GM19324 (cell line): ENCODE measurements around the gene ATRNL1.

Experiments
- ATAC-seq: cut with Tn5 transposase; IDR thresholded peaks from one replicate; pipeline ENCODE4 v1.9.1; 2021; ENCODE audit warnings: mild to moderate bottlenecking, moderate library complexity; ENCODE audit not compliant: unreplicated experiment, low FRiP score

Gene ATRNL1

GRCh38 chr10:115566867-115567266 lies 473.7 kb downstream of the ATRNL1 start:
- ATAC-seq, result no peak

GRCh38 chr10:115572740-115573455 lies 479.7 kb downstream of the ATRNL1 start:
- no peak for ATAC-seq

- ATAC-seq, result no peak
Observed at GRCh38 chr10:115580239-115580638, 487.1 kb downstream of the ATRNL1 start.

DNA sequence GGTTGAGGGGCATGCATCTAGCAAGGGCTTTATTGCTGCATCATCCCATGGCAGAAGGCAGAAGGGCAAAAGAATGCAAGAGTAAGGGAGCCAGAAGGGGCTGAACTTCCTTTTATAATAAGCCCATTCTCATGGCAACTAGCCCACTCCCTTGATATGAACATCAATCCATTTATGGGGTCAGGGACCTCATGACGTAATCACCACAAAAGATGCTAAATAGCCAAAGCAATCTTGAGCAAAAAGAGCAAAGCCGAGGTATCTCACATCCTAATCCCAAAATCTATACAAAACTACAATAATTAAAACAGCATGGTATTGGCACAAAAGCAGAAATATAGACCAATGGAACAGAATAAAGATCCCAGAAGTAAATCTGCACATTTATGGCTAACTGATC lies 499.9 kb downstream of the ATRNL1 start:
- ATAC-seq, result no peak

DNA sequence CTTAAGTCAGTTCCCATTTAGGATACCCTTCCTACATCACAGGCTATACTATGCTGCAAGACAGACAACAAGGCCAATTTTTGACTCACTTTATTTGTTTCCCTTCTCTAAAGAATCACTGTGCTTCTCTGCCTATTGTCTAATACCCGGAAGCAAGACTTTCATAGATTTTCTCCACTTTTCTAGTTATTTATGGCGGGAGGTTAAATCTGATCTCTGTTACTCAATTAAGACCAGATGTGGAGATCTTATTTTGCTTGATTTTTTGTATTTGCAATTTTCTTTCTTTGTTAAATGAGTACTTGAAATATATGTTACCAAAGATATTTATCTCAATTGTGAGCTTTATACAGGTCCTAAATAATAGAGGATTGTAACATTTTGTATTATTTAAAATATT lies 511.5 kb downstream of the ATRNL1 start:
- ATAC-seq, result no peak

- no peak for ATAC-seq
Observed at GRCh38 chr10:115606086-115606485, 512.9 kb downstream of the ATRNL1 start.

DNA sequence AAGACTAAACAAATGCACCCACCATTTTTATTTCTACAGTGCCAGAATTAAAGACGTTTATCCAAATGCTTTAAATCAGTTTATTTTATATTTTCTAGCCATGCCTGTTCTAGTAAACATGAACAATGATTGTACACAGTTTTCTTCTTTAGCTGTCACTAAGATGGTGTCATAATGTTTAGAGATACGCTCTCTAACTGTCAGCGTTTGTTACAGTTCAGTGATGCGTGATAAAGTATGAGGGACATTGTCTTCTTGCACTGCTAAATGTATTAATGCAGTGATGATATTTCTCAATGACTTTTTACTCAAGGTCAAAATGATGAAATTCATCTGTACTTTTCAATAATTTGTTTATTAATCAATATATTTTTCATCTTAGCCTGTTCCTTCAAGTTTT lies 513.6 kb downstream of the ATRNL1 start:
- no peak for ATAC-seq

DNA sequence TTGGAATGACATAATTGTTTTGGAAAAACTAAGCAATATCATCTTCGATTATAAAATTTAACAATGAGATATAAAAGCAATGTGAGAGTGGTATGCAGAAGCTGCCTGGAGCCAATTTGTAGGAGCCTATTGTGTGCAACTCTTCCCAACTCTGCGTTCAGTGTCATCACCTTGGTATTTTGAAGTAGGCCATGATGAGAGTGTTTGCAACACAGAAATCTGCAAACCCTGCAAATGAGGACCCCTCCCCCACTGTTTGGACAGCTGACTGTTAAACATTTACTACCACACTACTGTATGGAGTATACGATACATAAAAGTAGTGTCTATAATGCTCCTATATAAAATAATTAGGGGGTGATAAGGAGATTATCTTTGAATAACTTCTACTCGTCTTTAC lies 531.3 kb downstream of the ATRNL1 start:
- no peak for ATAC-seq

- ATAC-seq, result no peak
Observed at GRCh38 chr10:115628616-115629015, 535.5 kb downstream of the ATRNL1 start.

- ATAC-seq, result no peak
Observed at GRCh38 chr10:115638246-115638645, 545.1 kb downstream of the ATRNL1 start.

DNA sequence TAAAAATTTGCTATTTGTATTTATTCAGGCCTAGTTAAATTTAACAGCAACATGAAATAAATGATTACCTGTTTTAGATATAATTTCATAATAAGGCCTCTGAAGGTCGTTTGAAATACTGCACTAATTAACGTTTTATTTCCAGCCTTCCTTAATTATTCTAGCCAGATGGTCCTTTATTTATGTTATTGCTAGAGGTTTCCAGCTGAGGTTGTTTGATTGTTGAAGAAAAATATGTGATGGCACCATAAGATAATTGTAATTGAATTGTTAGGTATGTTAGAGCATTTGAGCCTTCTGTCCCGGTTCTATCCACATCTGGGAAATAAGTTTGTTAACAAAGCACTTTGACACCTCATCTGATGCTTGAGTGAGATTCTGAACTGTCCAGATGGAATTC lies 556.1 kb downstream of the ATRNL1 start:
- no peak for ATAC-seq

DNA sequence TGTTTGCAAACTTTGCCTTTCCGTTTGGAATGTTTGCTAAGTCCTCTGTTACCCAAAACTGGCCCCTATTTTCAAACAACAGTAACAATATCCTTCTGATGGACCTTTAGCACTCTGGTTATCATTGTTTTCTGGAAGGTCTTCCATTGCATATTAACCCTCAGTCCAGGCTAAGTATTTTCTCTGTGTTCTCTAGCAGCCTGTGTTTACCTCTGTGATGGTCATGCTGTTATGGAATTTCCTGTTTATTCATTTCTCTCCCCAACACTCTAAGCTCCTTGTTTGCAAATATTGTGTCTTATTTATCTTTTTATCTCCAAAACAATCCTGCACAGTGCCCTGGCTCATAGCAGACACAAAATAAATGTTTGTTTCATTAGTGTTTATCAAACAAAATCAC lies 560.3 kb downstream of the ATRNL1 start:
- ATAC-seq, result no peak

GRCh38 chr10:115654961-115655360 lies 561.8 kb downstream of the ATRNL1 start:
- ATAC-seq, result no peak

GRCh38 chr10:115657161-115657860 lies 564.1 kb downstream of the ATRNL1 start:
- no peak for ATAC-seq

- ATAC-seq, result no peak
Observed at GRCh38 chr10:115659616-115660015, 566.5 kb downstream of the ATRNL1 start.

- no peak for ATAC-seq
Observed at GRCh38 chr10:115660391-115660790, 567.2 kb downstream of the ATRNL1 start.

DNA sequence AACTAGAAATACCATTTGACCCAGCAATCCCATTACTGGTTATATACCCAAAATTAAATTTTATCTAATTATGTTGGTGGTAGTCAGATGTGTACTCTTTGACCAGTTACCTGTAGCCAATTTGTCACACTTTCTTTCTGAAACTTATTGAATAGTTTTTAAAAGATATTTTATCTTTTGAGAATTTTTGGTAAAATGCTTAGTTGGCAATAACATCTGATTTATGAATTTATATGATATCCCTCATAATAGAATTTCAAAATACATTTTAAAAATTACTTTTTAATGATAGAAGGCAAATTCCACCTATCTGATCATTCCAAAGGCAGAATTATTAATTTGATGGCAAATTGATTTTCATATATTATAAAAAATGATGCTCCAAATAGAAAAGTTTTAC lies 569.3 kb downstream of the ATRNL1 start:
- no peak for ATAC-seq

GRCh38 chr10:115665549-115665948 lies 572.4 kb downstream of the ATRNL1 start:
- no peak for ATAC-seq

DNA sequence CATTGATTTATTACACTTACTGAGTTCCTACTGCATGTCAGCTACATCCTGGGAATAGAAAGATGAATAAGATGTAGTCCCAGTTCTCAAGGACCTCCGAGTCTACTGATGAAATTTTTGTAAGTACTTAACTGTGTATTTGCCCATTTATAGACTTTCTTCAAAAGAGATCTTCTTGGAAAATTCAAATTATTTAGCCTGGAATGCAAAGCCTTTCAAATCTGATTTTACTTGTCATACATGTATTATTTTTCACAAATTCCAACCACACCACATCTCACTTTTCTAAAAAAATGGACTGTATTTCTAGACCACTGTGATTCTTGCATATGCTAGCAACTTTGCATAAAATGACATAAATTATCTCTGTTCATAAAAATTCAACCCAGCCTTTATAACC lies 581.3 kb downstream of the ATRNL1 start:
- ATAC-seq, result no peak

DNA sequence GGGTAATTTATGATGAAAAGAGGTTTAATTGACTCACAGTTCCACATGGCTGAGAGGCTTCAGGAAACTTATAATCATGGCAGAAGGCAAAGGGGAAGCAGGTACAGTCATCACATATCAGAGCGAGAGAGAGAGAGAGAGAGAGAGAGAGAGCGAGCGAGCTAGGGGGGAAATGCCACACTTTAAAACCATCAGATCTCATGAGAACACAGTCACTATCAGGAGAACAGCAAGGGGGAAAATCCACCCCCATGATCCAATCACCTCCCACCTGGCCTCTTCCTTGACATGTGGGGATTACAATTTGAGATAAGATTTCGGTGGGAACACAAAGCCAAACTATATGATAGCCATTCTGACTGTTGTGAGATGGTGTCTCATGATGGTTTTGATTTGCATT lies 603.6 kb downstream of the ATRNL1 start:
- ATAC-seq, result no peak

- no peak for ATAC-seq
Observed at GRCh38 chr10:115706026-115706425, 612.9 kb downstream of the ATRNL1 start.

- no peak for ATAC-seq
Observed at GRCh38 chr10:115706488-115707076, 613.4 kb downstream of the ATRNL1 start.
